GM19023 (cell line): ENCODE data around the gene FBN1.
A peak's percentile ranks its signal among the peaks of the same experiment; 100 is the strongest.

Experiments used
- ATAC-seq: cut with Tn5 transposase; IDR thresholded peaks from one replicate; pipeline ENCODE4 v1.9.1; 2021; ENCODE audit warnings: mild to moderate bottlenecking, moderate library complexity; ENCODE audit not compliant: unreplicated experiment

The FBN1 gene

DNA sequence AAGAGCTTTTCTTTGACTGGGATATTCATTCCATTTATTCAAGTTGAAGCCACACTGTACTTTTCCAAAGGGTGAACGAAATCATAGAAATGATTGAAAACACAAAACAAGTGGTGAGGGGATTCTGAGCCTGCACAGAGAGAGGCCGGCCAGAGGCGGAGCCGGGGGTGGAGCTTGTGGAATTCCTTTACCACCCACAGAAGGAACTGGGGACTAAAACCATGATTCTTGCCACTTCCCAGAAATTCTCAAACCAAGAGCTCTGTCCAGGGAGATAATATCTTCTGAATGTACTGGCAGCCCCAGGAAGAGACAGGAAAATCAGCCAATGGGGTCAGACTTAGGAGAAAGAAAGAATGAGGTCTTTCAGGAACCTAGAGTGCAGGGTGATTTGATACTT is 20.8 kb downstream of the FBN1 start:
- ATAC-seq: no peak

DNA sequence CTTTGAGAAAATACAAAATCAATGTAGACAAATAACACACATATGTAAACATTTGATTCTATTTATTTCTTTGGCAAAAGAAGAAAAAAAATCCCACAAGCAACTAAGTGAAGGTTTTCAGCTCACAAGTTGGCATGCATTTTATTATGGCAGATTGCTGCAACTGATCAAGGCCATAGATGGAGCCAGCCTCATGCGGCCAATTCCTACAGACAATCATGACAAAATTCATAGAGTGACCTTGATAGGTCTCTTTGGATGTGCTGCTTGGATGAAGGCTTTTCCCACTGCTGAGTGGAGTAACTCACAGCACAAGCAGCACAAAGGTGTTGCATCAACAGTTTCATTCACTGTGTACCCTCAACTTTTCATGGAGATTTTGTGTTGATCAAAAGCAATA is 22.1 kb downstream of the FBN1 start:
- no peak for ATAC-seq

DNA sequence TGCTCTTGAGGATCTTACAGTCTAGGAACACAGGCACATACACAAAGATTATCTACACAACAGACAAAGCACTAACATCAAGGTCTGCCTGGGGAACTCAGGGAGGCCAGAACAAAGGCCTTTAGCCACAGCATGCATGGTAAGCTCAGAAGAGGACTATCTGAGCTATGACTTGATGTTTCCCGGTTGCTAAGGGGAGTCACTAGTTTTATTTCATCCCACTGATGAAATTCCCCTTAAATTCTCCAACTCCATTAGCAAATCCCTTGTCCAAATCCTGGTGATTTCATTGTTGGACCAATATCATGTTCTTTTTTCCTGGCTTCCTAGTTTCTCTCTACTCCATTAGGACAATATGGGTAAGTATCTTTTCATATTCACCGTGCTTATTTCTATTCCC is 23.3 kb downstream of the FBN1 start:
- ATAC-seq: no peak

DNA sequence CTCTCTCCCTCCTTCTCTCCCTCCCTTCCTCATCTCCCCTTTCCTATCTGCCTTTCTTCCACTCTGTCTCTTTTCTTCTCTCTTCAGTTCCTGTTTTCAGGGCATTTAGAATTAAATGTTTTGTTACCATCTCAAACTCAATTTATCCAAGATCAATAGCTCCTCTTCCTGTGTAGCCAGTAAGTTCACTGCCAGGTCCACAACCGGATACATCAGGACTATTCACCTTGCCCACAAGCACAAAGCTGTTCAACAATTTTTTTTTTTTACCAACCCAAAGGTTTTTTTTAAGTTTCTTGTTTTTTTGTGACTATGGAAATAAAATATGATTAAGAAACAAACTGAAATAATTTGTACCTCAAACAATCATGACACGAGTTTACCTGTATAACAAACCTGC is 26.1 kb downstream of the FBN1 start:
- no peak for ATAC-seq

DNA sequence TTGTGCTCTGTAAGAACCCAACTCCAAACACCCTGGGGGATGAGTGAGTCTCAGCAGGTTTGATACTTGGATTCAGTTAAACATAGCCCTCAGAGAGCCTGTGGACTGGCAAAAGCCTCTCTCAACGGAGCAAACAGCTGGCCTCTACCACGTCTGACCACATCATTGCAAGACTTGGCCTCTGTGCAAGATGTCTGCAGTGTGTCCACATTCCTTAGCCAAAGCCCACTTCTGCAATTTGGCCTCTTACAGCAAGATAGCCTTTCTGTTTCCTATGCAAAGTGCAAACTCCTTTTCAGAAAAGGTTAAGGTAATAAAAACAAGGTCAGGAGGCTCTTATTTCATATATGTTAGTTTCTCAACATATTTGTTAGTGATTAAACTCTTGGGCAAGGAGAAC is 27.9 kb downstream of the FBN1 start:
- ATAC-seq: no peak

DNA sequence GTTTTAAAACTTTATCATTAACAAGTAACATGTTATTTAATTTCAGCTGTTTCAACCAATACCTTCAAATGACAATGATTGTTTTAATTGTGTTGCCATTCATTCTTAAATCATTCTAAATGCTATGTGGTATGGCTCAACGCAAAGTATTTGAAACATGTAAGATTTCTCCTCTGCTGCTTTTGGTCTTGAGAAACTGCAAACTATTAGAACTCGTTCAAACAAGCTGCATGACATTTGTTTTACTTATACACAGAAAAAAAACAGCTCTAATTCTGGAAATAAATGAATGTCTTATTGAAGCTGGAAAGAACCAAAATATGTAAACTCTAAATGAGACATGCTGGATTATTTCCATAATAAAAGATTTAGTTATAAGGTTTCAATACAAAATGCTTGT is 29.3 kb downstream of the FBN1 start:
- no peak for ATAC-seq

DNA sequence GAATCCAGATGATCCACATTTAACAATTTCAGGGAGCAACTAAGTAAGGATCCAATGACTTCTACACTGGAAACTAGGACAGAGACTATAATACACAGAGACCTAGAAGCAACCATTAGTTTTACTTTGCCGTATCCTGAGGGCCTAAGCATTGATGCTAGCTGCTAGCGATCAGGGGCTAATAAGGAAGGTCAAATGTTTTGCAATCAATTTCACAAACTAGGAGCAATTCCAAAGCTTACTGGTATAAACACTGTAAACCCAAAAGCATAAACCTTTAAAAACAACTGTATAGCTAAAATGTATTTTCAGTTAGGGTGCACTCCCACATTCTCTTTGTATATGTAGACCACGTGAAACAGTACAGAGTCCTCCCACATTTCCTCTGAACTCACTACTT is 31.5 kb downstream of the FBN1 start:
- ATAC-seq: no peak

DNA sequence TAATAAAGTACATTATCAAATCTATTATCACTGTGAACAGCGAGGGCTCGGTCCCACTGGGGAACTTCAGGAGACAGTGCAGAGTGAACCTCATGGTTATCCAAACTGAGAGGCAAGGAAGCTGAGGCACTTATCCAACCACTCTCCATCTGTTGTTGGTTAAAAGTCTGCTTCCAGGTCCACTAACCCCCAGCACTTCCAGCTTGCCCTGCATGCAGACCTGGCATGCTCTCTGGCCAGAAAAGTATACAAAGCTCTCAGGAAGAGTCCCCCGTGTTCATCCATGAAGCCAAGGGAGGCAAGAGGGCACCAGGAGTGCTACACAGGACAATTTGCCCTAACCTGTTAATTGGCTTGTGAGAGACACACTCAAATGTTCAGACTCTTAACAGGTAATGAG is 36.0 kb downstream of the FBN1 start:
- ATAC-seq: no peak

DNA sequence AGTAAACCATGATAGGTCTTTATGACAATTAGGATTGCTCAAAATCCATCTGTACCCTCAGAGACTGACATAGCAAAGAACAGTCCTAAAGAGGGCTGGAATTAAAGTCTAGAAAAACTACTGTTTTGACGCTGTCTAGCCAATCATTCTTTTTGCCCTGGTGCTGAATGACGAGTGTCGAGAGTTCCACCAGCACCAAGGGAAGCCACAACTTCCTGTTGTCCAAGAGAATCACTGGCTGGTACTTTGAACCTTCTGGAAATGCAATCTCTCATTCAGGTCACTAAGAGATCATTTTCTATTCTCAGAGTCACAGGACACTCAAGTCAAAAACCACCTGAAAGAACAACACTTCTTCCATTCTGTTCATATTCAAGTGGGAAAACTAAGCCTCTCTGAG is 37.7 kb downstream of the FBN1 start:
- no peak for ATAC-seq

DNA sequence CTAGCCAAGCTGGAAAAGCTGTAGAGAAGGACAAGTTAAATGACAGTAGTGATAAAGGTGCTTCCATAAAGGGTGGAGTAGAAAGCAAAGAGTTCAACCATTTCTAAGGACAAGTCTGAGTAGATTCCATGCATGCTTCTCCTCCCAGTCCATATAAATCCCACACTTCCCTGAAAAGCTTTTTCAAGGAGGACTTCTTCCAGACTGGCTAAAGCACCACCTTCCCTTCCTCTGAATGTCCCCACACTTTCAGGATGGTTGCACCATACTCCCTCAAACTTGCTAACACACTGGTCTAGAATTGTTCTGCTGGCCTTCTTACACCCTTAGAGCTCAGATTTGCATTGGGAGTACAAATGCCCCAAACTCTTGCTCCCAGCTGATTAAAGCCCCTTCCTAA is 40.9 kb downstream of the FBN1 start:
- ATAC-seq: no peak

DNA sequence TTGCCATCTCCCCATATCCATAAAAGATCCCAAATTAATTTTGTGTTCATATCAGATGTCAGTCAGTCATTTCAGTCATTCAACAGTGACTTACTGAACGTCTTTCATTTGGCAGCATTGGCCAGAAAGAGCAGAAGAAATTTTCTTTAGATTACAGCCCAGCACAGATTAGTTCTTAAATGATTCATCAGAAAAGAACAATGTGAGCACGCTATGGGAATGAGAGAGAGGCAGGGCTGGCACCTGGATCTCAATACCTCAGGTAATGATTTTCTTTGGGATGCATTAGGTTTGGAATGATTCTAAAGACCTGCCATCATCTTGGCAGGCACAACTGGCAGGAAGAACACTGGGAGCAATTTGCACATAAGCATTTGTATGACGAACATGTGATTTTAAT is 41.6 kb downstream of the FBN1 start:
- ATAC-seq: no peak

DNA sequence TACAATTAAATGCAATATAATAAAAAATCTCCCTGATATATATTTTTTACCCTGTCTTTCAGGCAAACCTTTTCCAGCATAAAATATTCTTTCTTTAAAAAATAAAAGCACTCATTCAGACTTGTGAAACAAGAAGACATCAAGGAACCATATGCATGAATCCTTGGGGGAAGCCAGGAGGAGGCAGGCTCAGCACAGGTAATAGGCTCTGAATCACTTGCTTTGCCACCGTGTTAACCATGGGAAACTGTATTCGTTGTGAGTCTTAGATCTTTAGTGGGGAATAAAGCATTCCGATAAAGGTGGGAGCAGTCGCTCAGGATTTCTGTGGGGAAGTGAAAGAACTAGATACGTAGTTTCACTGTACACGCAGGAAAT is 42.4 kb downstream of the FBN1 start:
- no peak for ATAC-seq

DNA sequence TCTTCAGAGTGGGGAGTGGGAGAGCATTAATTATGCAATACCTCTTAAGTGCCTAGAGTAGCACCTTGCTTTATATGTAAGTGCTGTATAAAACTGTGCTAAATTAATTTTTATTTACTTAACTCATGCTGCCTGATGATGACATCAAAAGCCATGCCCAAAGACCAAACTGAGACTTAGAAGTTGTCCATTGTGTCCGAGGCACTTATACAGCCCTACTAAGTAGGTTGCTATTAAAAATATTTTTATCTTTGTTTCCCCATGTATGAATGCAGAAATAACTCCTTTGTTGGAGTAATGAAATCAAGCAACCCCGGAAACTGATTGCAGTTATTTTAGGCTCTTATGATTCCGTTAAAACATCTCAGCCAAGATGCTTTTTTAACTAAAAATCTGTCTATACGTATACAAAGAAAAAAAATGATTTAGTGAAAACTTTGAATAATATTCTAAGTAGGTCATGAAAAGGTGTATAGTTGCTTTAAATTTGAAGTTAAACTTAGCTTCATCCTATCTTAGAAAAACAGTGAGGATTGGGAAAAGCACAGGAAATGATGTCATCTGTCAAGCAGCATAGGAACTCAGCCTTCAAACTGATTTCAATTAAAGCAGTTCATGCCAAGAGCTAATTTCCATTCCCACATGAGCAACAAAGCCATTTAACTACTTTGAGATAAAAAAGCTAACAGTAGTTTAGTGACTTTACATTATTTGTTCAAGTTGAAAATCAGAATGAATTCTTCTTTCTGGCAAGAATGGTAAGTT is 43.0 kb downstream of the FBN1 start:
- ATAC-seq: no peak

DNA sequence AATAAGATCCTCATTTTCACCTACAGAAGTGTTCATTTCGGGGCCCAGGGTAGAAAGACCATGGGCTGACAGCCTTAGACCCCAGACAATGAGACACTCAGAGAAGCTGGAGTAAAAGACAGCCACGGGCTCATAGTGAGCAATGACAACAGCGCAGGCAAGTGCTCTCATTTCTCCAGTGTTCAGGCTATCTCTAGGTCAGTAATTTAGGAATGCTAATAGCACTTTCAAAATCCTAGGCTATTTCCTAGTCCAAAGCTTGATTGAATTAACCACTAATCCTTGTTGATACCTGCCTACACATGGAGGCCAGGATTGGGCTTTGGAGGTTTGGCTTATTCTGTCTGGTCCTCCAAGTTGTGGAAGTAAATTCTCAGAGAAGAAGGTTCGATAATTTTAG is 44.4 kb downstream of the FBN1 start:
- no peak for ATAC-seq

DNA sequence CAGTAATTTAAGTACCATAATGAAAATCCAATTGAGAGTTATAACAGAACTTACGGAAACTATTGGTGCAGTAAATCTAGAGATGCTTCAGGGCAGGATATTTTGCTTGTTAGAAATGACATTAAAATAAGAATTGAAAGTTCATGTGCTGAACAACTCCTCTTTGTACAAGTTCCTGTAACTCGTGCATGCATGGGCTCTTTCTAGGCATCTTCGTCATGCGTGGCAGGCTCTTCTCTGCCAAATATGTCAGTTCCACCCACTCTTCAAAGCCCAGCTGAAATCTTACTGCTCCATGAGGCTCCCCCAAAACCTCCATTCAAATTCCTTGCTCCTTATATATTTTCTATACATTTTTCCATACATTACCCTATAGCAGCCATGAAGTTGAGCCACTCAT is 48.7 kb downstream of the FBN1 start:
- ATAC-seq: peak; percentile 35

DNA sequence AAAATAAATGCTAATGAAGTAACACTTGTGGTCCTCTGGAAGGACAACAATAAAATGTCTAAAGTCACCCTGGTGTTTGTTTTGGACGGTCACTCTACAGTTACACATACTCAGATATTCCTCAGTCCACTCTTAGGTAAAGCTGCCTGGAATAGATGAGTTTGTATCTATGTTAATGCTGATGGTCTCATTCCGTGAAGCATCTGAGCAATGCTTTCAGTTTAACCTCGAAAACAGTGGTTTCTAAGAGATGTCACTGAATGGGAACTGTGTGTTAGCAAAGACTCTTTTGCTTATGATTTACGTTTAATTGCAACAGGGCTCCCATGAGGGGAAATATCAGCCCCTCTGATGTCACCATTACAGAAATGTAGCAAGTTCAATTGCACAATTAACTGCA is 49.1 kb downstream of the FBN1 start:
- peak; percentile 70 for ATAC-seq

DNA sequence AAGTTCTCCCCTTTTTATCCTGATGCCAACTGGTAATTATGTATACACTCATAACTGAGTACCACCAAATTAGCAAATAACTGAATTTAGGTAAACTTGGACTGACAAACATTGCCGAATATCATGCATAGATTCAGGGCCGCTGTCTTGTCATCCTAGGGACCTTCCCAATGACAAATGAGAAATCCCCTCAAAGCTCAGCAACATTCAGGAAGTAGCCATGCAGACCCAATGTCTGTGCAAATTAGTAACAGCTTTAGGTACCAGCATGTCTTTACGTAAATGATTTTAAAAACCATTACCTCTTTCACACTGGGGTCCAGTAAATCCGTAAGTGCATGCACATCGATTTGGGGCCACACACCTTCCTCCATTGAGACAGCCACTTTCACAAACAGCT is 49.5 kb downstream of the FBN1 start:
- ATAC-seq: peak; percentile 72

DNA sequence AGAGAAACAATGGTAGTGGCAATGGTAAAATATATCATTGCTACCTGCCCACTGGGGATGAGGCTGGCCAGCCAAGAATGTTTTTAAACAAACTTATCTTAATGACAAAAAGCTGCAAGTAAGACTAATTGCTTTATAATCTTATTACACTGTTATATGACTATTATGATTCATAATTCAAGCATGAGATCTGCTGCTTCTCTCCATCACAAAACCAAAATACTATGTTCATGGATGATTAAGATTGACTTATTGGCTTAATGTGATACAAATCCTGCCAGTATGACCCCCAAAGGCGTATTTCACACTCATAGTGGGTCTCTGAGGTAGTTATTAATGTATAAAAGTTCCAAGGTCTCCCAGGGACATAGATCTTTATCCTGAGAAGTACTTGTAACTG is 52.6 kb downstream of the FBN1 start:
- no peak for ATAC-seq

DNA sequence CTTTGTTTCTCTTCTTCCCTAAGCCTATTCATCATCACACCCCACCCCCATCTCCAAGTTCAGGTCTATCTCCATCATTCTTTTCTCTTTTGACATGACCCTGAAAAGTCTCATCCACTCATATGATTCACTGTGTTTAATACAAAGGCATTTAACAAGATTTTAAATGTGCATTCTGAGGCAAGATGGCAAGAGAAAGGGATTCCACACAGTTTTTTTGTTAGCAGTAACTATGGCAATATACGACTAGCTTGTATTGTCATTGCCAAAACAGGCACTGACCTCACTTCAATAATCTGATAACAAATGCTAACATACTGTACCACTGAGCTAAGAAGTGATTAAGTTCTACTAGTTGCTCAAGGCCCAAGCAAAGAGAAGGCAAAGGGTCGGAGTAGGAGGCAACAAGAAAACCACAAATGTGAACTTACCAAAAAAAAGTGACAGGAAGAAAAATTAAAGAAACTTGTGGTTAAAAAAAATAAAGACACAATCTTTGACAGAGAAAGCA is 53.2 kb downstream of the FBN1 start:
- ATAC-seq: no peak

DNA sequence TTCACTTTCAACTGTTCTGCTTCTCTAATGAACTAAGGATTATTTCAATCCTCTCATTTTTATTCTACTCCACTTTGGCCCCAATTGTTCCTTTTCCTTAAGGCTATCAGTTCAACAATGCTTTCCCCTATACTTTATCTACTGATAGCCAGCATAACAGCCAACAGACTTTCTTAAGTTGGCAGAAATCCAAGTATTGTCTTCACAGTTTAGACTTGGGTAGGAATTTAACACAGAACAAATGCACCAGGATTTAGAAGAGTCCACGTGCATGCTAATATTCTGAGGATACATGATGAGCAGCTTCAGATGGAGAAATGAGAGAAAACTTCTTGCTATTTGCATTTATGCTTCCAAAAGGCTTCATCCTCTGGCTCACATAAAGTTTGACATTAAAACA is 54.8 kb downstream of the FBN1 start:
- ATAC-seq: no peak

DNA sequence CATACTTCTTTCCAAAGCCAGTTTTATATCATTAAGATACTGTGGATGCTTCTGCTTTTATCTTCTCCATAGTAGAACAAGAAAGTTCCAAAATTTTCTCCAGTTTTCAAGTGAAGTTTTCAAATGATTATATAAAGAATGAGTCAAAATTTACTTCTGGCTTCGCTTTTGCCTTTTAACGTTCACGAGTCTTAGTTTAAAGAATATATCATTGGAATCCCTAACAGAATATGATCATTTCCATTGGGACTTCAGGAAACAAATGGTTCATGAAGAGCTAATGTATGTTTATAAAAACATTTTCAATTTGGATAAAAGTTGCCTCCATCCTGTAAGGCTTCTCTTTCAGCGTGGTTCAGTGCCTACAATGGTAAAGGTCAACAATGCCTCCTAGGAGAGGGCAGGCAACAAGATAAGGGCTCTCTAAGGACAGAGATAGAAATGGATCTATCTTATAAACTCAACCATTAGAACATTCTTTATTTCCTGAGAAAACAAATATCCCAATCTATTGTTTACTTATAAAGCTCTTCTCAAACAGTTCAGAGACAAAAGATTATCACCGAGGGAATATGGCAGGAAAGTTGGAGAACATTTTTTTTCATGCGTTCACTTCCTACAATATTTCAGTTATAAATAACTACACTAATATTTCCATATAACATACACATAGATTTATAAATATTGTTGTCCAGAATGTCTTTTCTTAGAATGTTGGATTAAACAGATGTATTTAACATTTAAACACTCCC is 60.5 kb downstream of the FBN1 start:
- no peak for ATAC-seq

DNA sequence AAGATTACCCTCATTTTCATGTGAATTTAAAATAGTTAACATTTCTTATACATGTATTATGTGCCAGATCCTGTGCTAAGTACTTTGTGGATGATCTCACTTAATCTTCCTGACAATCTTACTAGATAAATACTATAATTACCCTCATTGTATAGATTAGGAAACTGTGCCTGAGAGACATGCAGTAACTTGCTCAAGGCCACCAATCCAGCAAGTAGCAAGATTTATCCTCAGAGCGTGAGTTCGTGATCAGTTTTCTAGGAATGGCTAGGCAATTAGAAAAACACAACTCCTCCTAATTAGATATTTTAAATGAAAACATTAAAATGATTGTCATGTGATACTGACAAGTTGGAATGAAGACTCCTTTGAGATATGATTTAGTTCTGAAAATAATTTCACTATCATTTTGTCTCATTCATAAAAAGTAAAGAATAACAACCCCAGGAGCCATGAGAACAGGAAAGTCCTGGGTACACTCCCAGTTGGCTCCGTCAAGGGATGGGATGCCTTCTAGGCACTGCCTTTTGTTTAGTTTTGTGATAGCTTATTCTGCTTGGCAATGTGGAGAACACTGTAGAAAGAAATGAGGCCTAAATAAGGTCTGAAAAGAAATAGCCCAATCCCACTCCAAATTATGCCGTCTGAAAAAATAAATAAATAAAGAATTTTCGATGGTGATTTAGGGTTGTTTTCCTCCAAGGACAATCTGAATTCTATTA is 61.3 kb downstream of the FBN1 start:
- ATAC-seq: no peak
